CD8-positive, alpha-beta memory T cell (primary cell): ENCODE measurements around the gene CD4. TPM values are rescaled to one million over a fixed set of nuclear protein-coding genes. Genes with fewer than 3 reads are reported as not detected.

Experiments
- CTCF ChIA-PET: fragments of 350-600 bp; sonication (Branson Sonifier 250); formaldehyde crosslinking; loops from one replicate; lab custom pipeline; 2021; ENCODE audit warnings: antibody characterized with exemption; lab: Charles Lee
- POLR2A ChIA-PET: fragments of 350-600 bp; sonication (Branson Sonifier 250); formaldehyde crosslinking; loops from one replicate; lab custom pipeline; 2021; ENCODE audit warnings: antibody characterized with exemption; lab: Charles Lee
- DNase-seq, 5 donors: peaks; one replicate each; pipeline versions ENCODE4 v3.0.0 to v3.0.0-alpha.2; 2020 to 2022; ENCODE audit warnings: mixed read lengths in 1 of 5
- H3K27ac ChIP-seq: one replicate; pipeline ENCODE4 v1.7.0; 2013; ENCODE audit warnings: low read depth, mild to moderate bottlenecking, low read length, moderate library complexity
- H3K27me3 ChIP-seq: 2 replicates; pipeline ENCODE4 v1.7.0; 2013; ENCODE audit warnings: low read length, mild to moderate bottlenecking; ENCODE audit not compliant: insufficient read depth, poor library complexity, severe bottlenecking
- H3K36me3 ChIP-seq: 2 replicates; pipeline ENCODE4 v1.7.0; 2013; ENCODE audit warnings: mild to moderate bottlenecking, low read length, moderate library complexity; ENCODE audit not compliant: insufficient read depth
- H3K4me1 ChIP-seq: 2 replicates; pipeline ENCODE4 v1.7.0; 2013; ENCODE audit warnings: mild to moderate bottlenecking, low read length, moderate library complexity; ENCODE audit not compliant: insufficient read depth
- H3K4me3 ChIP-seq: 2 replicates; pipeline ENCODE4 v1.7.0; 2013; ENCODE audit warnings: mild to moderate bottlenecking, low read length
- H3K9me3 ChIP-seq: 2 replicates; pipeline ENCODE4 v1.7.0; 2013; ENCODE audit warnings: mild to moderate bottlenecking, low read length
- H3K27ac Mint-ChIP-seq, 8 donors: one replicate each; pipeline ENCODE4 v1.8.0; 2020 to 2021; ENCODE audit warnings: mixed read lengths in 8 of 8, mild to moderate bottlenecking in 6 of 8, inconsistent platforms in 3 of 8, moderate library complexity in 3 of 8
- H3K27me3 Mint-ChIP-seq, 2 donors: one replicate each; pipeline ENCODE4 v1.8.0; 2020 to 2021; ENCODE audit warnings: mixed read lengths in 2 of 2, mild to moderate bottlenecking in 1 of 2, moderate library complexity in 1 of 2
- H3K36me3 Mint-ChIP-seq, 3 donors: one replicate each; pipeline ENCODE4 v1.8.0; 2020 to 2021; ENCODE audit warnings: mixed read lengths in 3 of 3, inconsistent platforms in 1 of 3, mild to moderate bottlenecking in 1 of 3
- H3K4me1 Mint-ChIP-seq, 3 donors: one replicate each; pipeline ENCODE4 v1.8.0; 2020 to 2021; ENCODE audit warnings: mixed read lengths in 3 of 3, inconsistent platforms in 1 of 3, mild to moderate bottlenecking in 1 of 3
- H3K4me3 Mint-ChIP-seq, 7 donors: one replicate each; pipeline ENCODE4 v1.8.0; 2020 to 2021; ENCODE audit warnings: mixed read lengths in 7 of 7, mild to moderate bottlenecking in 6 of 7, moderate library complexity in 4 of 7, inconsistent platforms in 2 of 7
- H3K9me3 Mint-ChIP-seq, 5 donors: one replicate each; pipeline ENCODE4 v1.8.0; 2020 to 2022; ENCODE audit warnings: mixed read lengths in 5 of 5, mild to moderate bottlenecking in 3 of 5, moderate library complexity in 2 of 5, inconsistent platforms in 1 of 5
- polyA plus RNA-seq: library from polyadenylated mRNA; unstranded; fragments of 300-500 nt; fragmentation: Illumina TruSeq; gene quantifications from one replicate; pipeline ENCODE4 v1.2.3, GENCODE V29; 2021
- total RNA-seq, 2 experiments: library from RNA; stranded (reverse); gene quantifications; one replicate each; pipeline ENCODE4 v1.2.3, GENCODE V29; 2021

CD4 gene
- total and polyA plus RNA-seq, 3 experiments from 2014 or later = 0.30 to 1.8 (median 1.2) TPM

- H3K4me1 ChIP-seq = peaks cover 18% of the 10 kb centered on the region
- CTCF ChIA-PET = interaction anchor here (0.9 to 12.8 kb wide), 19 partner anchors 9 to 261 kb away, joined by 3 to 128 read pairs (median 5); partner anchors contain the start of genes C12orf57, COPS7A, LPCAT3 and MLF2
- Mint-ChIP-seq H3K27ac (peak within 1 kb of the TSS; percentile 99 to 100 (median 100)), H3K9me3 (no peaks in the 10 kb centered on the region), H3K36me3 (peaks cover 0 to 35% (median under 1%) of the 10 kb centered on the region in 3 donors), H3K4me1 (peaks cover 20 to 38% (median 20%) of the 10 kb centered on the region in 3 donors), H3K27me3 (no peaks in the 10 kb centered on the region), H3K4me3 (peak within 1 kb of the TSS; percentile 86 to 99 (median 94))
- POLR2A ChIA-PET = interaction anchor here (0.6 to 5.2 kb wide), 20 partner anchors 9 to 166 kb away, joined by 3 to 46 read pairs (median 6); partner anchors contain the start of genes C12orf57, COPS7A, ENO2 and LPCAT3
- peak within 1 kb of the TSS; percentile 77 for H3K27ac ChIP-seq
- H3K27me3 ChIP-seq = no peaks in the 10 kb centered on the region
- no peaks in the 10 kb centered on the region for H3K9me3 ChIP-seq
- H3K4me3 ChIP-seq = peak within 1 kb of the TSS; percentile 97
- DNase-seq = peak; percentile 97 to 99 (median 99)
- peaks cover 15% of the 10 kb centered on the region for H3K36me3 ChIP-seq
These were observed 62.8 kb downstream of the CD4 start, which contains the start of gene USP5 for GRCh38 chr12:6851921-6852650. Gene USP5, plus strand, starts transcription at chr12:6852150. Its CDS starts 30 bp downstream, at chr12:6852180.

- H3K36me3 Mint-ChIP-seq = peaks cover 7 to 42% (median 8%) of the 10 kb centered on the region in 3 donors
- H3K27ac Mint-ChIP-seq = peak overlapping the region; percentile 99 to 100 (median 100)
- ChIA-PET CTCF (interaction anchor here (0.7 to 12.8 kb wide), 16 partner anchors 8 to 261 kb away, joined by 3 to 128 read pairs (median 6); partner anchors contain the start of genes C12orf57, COPS7A, RNU7-1 and SPSB2), POLR2A (interaction anchor here (0.6 to 5.2 kb wide), 18 partner anchors 8 to 163 kb away, joined by 3 to 46 read pairs (median 8); partner anchors contain the start of genes C12orf57, COPS7A, ENO2 and P3H3)
- peak; percentile 21 to 70 (median 43) for DNase-seq
- H3K4me1 Mint-ChIP-seq = peaks cover 20 to 41% (median 23%) of the 10 kb centered on the region in 3 donors
- no peaks in the 10 kb centered on the region for H3K9me3 Mint-ChIP-seq
- Histone ChIP-seq H3K36me3 (peaks cover 22% of the 10 kb centered on the region), H3K27me3 (no peaks in the 10 kb centered on the region), H3K4me1 (peaks cover 18% of the 10 kb centered on the region), H3K27ac (peak overlapping the region; percentile 13), H3K9me3 (no peaks in the 10 kb centered on the region), H3K4me3 (peak overlapping the region; percentile 97)
- H3K4me3 Mint-ChIP-seq = peak overlapping the region; percentile 86 to 99 (median 94)
- no peaks in the 10 kb centered on the region for H3K27me3 Mint-ChIP-seq
These were observed 63.5 kb downstream of the CD4 start for GRCh38 chr12:6852651-6853354.

GRCh38 chr12:6853626-6854025, 64.3 kb downstream of the CD4 start:
- peaks cover 18% of the 10 kb centered on the region for H3K4me1 ChIP-seq
- H3K4me3 ChIP-seq = peak overlapping the region; percentile 97
- DNase-seq = no peak
- H3K36me3 ChIP-seq = peaks cover 30% of the 10 kb centered on the region
- Mint-ChIP-seq H3K27me3 (no peaks in the 10 kb centered on the region), H3K4me3 (peak overlapping the region in 6 of 7 donors; percentile 86 to 99 (median 93)), H3K4me1 (peaks cover 20 to 41% (median 23%) of the 10 kb centered on the region in 3 donors), H3K36me3 (peaks cover 8 to 50% (median 10%) of the 10 kb centered on the region in 3 donors), H3K9me3 (no peaks in the 10 kb centered on the region), H3K27ac (peak overlapping the region; percentile 78 to 100 (median 99))
- no peaks in the 10 kb centered on the region for H3K9me3 ChIP-seq
- peak overlapping the region; percentile 13 for H3K27ac ChIP-seq
- ChIA-PET POLR2A (interaction anchor here (0.6 to 5.2 kb wide), 5 partner anchors 10 to 381 kb away, joined by 3 to 46 read pairs (median 19); partner anchors contain the start of genes COPS7A, SPSB2 and TPI1), CTCF (interaction anchor here (0.7 to 12.8 kb wide), 8 partner anchors 8 to 90 kb away, joined by 4 to 128 read pairs (median 8); partner anchors contain the start of genes C12orf57, RNU7-1, SPSB2 and TPI1)
- no peaks in the 10 kb centered on the region for H3K27me3 ChIP-seq

GRCh38 chr12:6854036-6854435, 64.7 kb downstream of the CD4 start:
- Mint-ChIP-seq H3K27ac (peak overlapping the region in 4 of 8 donors; percentile 43 to 99 (median 76)), H3K27me3 (no peaks in the 10 kb centered on the region), H3K9me3 (no peaks in the 10 kb centered on the region), H3K4me3 (peak overlapping the region in 1 of 7 donors; percentile 24), H3K4me1 (peaks cover 20 to 41% (median 23%) of the 10 kb centered on the region in 3 donors), H3K36me3 (peaks cover 8 to 54% (median 10%) of the 10 kb centered on the region in 3 donors)
- H3K4me1 ChIP-seq = peaks cover 18% of the 10 kb centered on the region
- DNase-seq = no peak
- ChIA-PET CTCF (interaction anchor here (1.3 to 12.8 kb wide), 4 partner anchors 16 to 253 kb away, joined by 3 to 128 read pairs (median 52); partner anchors contain the start of genes SPSB2 and TPI1), POLR2A (interaction anchor here (3.2 to 5.2 kb wide), 2 partner anchors 14 to 19 kb away, joined by 36 to 46 read pairs; partner anchors contain the start of genes SPSB2 and TPI1)
- H3K36me3 ChIP-seq = peaks cover 34% of the 10 kb centered on the region
- H3K9me3 ChIP-seq = no peaks in the 10 kb centered on the region
- H3K4me3 ChIP-seq = no peak overlapping the region
- no peak overlapping the region for H3K27ac ChIP-seq
- H3K27me3 ChIP-seq = no peaks in the 10 kb centered on the region

- POLR2A ChIA-PET = interaction anchor here (5.2 kb wide), 1 partner anchor 12 kb away, joined by 36 read pairs; the partner anchor contains the start of gene TPI1
- H3K4me3 Mint-ChIP-seq = peak overlapping the region in 1 of 7 donors; percentile 40
- peaks cover 8 to 66% (median 11%) of the 10 kb centered on the region in 3 donors for H3K36me3 Mint-ChIP-seq
- H3K9me3 ChIP-seq = no peaks in the 10 kb centered on the region
- no peaks in the 10 kb centered on the region for H3K9me3 Mint-ChIP-seq
- no peaks in the 10 kb centered on the region for H3K27me3 ChIP-seq
- peaks cover 18% of the 10 kb centered on the region for H3K4me1 ChIP-seq
- no peak for DNase-seq
- H3K4me1 Mint-ChIP-seq = peaks cover 20 to 37% (median 23%) of the 10 kb centered on the region in 3 donors
- H3K27ac ChIP-seq = no peak overlapping the region
- H3K36me3 ChIP-seq = peaks cover 41% of the 10 kb centered on the region
- H3K27ac Mint-ChIP-seq = no peak overlapping the region
- no peak overlapping the region for H3K4me3 ChIP-seq
- no peaks in the 10 kb centered on the region for H3K27me3 Mint-ChIP-seq
- CTCF ChIA-PET = interaction anchor here (0.6 to 12.8 kb wide), 5 partner anchors 9 to 252 kb away, joined by 3 to 128 read pairs (median 4); partner anchors contain the start of genes SPSB2 and TPI1
These were observed 66.0 kb downstream of the CD4 start for GRCh38 chr12:6855322-6855721.

- Mint-ChIP-seq H3K4me1 (peaks cover 6 to 16% (median 8%) of the 10 kb centered on the region in 3 donors), H3K27me3 (no peaks in the 10 kb centered on the region), H3K27ac (no peak overlapping the region), H3K4me3 (no peak overlapping the region), H3K36me3 (peaks cover 14 to 86% (median 14%) of the 10 kb centered on the region in 3 donors), H3K9me3 (no peaks in the 10 kb centered on the region)
- peaks cover 7% of the 10 kb centered on the region for H3K4me1 ChIP-seq
- no peak overlapping the region for H3K27ac ChIP-seq
- POLR2A ChIA-PET = no interaction called here
- CTCF ChIA-PET = interaction anchor here (1.2 to 3.7 kb wide), 2 partner anchors 14 to 106 kb away, joined by 3 to 13 read pairs; partner anchors contain the start of genes MLF2 and SPSB2
- no peak overlapping the region for H3K4me3 ChIP-seq
- H3K27me3 ChIP-seq = no peaks in the 10 kb centered on the region
- no peak for DNase-seq
- no peaks in the 10 kb centered on the region for H3K9me3 ChIP-seq
- H3K36me3 ChIP-seq = peaks cover 72% of the 10 kb centered on the region
These were observed 69.5 kb downstream of the CD4 start for GRCh38 chr12:6858799-6859198.

- Histone ChIP-seq H3K36me3 (peaks cover 78% of the 10 kb centered on the region), H3K27me3 (no peaks in the 10 kb centered on the region), H3K4me1 (peaks cover under 1% of the 10 kb centered on the region), H3K9me3 (no peaks in the 10 kb centered on the region), H3K4me3 (no peak overlapping the region), H3K27ac (no peak overlapping the region)
- Mint-ChIP-seq H3K27ac (peak overlapping the region in 1 of 8 donors; percentile 4), H3K36me3 (peaks cover 16 to 92% (median 19%) of the 10 kb centered on the region in 3 donors), H3K27me3 (no peaks in the 10 kb centered on the region), H3K9me3 (no peaks in the 10 kb centered on the region), H3K4me1 (peaks cover 0 to 4% (median 3%) of the 10 kb centered on the region in 3 donors), H3K4me3 (peak overlapping the region in 1 of 7 donors; percentile 20)
- CTCF ChIA-PET = interaction anchor here (1.5 to 3.7 kb wide), 3 partner anchors 8 to 158 kb away, joined by 3 to 13 read pairs (median 9); partner anchors contain the start of genes LPCAT3, SPSB2 and USP5
- POLR2A ChIA-PET = no interaction called here
- no peak for DNase-seq
These were observed 70.8 kb downstream of the CD4 start for GRCh38 chr12:6860116-6860515.
